LNCaP clone FGC (cell line): Measurements from ENCODE around the gene YPEL2.
A peak's percentile ranks its signal among the peaks of the same experiment; 100 is the strongest.
"Not testable (repeated sequence)": the region's sequence is repeated elsewhere in the genome, so short reads cannot be mapped to it uniquely, and the experiment has no call there.

Source experiments
- DNase-seq: peaks from one replicate; pipeline ENCODE4 v3.0.0-alpha.2; 2011; ENCODE audit warnings: low read depth
- H3K4me3 ChIP-seq: 2 replicates; pipeline ENCODE4 v1.5.1; 2011; ENCODE audit warnings: mild to moderate bottlenecking, low read depth, low read length, control low read depth
- TF ChIP-seq, protein P1 (sequence below): IDR thresholded peaks from 2 replicates; pipeline ENCODE4 v1.5.1; 2012; ENCODE audit warnings: mild to moderate bottlenecking; ENCODE audit not compliant: control insufficient read depth, insufficient read depth; ENCODE audit errors: extremely low read depth

The YPEL2 gene

DNA sequence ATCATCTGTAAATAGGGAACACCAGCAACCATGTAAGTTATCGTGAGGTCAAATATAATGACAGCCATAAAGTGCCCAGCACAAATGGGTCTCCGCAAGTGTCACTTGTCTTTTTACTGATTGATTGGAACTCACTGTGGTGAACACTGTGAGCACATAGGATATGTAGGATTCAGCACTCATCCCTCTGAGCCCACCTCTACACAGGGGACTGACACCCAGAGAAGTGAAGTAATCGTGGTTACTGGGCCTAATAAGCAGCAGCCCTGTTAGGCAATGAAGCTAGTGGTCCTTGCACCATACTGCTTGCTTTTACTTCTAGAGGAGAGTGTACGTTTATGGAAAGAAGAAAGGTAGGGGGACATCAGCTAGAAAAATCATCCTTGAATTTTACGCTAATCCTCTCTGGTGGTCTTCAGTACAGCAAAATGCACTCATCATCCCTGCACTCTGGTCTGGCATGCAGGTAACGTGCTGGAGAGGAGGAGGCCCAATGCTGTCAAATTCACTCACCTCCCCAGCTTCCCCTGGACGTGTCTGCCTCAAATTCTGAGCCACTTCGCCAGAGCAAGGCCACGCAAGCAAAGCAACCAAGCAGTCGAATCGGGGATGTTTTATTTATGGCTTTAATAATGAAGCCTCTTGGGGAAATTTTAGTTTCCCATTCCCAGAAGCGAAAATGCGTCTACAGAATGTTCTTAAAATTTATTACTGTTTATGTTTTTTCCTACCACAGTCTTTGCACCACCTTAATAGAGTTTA, 74.7 kb downstream of the YPEL2 start:
- TF ChIP-seq, protein P1, sequence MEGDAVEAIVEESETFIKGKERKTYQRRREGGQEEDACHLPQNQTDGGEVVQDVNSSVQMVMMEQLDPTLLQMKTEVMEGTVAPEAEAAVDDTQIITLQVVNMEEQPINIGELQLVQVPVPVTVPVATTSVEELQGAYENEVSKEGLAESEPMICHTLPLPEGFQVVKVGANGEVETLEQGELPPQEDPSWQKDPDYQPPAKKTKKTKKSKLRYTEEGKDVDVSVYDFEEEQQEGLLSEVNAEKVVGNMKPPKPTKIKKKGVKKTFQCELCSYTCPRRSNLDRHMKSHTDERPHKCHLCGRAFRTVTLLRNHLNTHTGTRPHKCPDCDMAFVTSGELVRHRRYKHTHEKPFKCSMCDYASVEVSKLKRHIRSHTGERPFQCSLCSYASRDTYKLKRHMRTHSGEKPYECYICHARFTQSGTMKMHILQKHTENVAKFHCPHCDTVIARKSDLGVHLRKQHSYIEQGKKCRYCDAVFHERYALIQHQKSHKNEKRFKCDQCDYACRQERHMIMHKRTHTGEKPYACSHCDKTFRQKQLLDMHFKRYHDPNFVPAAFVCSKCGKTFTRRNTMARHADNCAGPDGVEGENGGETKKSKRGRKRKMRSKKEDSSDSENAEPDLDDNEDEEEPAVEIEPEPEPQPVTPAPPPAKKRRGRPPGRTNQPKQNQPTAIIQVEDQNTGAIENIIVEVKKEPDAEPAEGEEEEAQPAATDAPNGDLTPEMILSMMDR = no peak
- H3K4me3 ChIP-seq = no peak overlapping the region
- DNase-seq = no peak

DNA sequence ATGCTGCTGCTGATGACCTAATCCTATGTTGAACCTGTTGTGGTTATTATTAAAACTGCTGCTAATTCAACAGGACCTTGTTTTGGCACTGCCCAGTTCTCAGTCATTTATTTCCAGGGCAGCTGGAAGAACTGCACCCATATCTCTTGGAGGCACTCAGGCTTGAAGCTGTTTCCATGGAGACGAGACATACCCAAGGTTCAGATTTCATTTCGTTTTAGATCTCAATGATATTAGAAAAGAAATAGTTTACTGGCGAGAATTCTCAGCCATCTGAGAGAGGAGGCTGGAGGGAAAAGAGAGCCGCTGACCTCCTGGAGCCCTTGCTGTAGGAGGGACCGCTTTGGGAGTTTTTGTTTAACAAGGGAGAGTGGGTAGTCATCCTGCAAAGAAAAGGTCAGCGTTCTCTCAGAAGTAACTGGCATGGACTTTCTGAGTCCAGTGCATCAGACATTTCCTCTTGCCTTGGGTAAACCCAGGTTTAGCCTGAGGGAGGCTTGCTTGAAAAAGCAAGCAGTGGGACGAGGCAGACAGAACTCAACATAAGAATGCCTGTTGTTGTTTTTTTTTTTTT, 75.4 kb downstream of the YPEL2 start:
- TF ChIP-seq, protein P1 = no peak
- no peak overlapping the region for H3K4me3 ChIP-seq
- peak; percentile 26 for DNase-seq

DNA sequence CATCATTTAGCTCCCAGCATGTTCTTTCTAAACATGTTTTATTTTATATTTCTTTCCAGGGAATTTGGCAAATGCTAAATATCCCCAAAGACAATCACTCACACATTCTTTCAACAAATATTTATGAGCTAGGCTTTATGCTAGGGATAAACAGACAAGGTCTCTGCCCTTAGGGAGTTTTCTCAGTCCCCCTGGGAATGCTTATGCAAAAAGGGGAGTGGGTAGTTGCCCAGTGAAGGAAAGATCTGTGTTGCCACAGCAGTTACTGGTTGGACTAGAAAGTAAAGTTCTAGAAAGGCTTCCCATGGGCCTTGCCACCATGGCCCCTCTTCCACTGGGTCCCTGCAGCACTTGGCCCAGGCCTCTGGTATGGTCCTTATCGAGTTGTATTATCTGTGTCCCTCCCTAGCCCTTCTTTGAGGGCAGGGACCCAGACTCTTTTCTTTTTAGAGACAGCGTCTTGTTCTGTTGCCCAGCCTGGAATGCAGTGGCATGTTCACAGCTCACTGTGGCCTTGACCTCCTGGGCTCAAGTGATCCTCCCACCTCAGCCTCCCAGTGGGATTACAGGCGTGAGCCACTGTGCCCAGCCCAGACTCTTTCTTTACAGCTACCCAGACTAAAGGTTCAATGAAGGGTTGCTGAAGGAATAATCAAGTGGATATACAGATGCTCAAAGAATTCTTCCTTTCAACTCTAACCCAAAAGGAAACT, 78.0 kb downstream of the YPEL2 start:
- TF ChIP-seq, protein P1 = no peak
- H3K4me3 ChIP-seq = no peak overlapping the region
- DNase-seq = no peak

DNA sequence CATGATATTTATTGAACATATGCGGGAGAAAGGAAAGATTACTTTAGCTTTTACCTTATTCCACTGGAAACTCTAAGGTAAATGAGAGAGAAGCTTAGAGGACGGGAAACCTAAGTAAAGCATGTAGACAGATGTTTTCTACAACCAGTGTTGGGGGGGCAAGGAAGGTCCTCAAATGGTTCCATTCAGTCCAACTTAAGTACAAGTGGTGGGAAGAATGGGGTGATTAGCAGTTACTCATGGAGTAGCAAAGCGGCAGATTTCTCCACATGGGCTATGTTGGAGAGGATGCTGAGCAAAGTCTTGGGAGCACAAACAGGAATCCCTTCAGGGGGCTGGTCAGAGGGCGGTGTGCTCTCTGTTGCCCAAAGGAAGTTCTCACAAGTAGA, 78.6 kb downstream of the YPEL2 start:
- no peak for DNase-seq
- H3K4me3 ChIP-seq = no peak overlapping the region
- TF ChIP-seq, protein P1 = no peak

DNA sequence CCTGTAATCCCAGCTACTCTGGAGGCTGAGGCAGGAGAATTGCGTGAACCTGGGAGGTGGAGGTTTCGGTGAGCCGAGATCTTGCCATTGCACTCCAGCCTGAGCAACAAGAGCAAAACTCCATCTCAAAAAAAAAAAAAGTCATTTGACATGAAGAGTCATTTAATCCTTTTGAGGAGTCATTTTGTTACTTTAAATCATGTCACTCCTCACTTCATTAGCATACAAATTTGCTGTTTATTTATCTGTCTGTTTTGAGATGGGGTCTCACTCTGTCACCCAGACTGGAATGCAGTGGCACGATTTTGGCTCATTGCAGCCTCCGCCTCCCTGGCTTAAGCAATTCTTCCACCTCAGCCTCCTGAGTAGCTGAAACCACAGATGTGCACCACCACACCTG, 81.0 kb downstream of the YPEL2 start:
- H3K4me3 ChIP-seq, DNase-seq: not testable (repeated sequence)

DNA sequence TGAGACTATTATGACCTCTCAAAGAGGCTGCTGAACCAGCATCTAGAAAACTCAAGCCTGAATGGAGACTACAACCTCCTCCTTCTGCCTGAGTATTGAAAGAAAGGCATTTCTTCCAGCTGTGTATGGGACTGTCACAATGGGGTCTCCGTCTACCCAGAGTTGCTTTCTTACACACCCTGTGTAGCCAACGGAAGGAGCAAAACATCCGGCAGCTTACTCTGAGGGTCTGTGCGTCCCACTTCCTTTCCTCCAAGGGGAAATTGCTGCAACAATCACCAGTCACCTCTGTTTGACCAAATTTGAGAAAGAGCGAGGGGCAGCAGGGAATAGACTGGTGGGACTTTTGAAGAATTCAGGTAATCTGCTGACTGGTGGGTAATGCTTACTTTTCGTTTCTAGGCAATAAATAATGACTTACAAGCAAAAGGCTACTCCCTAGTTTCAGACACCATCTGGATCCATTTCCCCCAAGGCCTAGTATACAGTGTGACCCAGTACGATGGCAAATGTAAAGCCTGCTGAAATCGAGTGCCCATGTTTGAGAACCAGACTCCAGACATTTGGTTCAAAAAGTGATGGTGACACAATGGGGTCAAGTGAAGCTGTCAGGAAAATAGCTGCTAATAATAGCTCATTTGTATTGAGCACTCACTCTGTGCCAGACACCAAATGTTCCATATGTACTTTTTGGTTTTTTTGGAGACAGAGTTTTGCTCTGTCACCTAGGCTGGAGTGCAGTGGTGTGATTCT, 81.7 kb downstream of the YPEL2 start:
- H3K4me3 ChIP-seq = no peak overlapping the region
- TF ChIP-seq, protein P1 = no peak

DNA sequence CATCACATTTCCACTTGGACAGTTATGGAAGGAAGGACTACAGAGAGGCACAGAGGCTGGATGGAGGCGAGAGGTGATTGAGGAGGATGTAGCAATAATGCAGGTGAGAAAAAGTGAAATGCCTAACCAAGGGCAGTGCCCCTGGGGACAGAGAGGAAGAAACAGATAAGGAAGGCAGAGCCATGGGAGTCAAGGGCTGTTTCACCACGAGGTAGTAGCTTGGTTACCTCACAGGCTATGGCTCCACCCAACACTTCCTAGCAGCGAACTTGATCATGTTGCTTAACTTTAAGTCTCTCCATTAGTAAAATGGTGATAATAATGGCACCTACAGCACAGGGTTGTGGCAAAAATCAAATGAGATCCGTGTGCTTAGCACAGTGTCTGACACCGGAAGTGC, 83.9 kb downstream of the YPEL2 start:
- DNase-seq = no peak
- H3K4me3 ChIP-seq = no peak overlapping the region
- TF ChIP-seq, protein P1 = no peak

More for the DNA sequence above, 81.7 kb downstream of the YPEL2 start:
- no peak for DNase-seq
